HepG2 (cell line): Measurements from ENCODE around the gene AIF1. TPM values are rescaled to one million over a fixed set of nuclear protein-coding genes. Genes with fewer than 3 reads are reported as not detected.

Experiments
- CENPX ChIP-seq: sonication (generic); formaldehyde crosslinking; IDR thresholded peaks from 2 replicates; pipeline ENCODE4 v1.9.0; 2021; ENCODE audit warnings: mild to moderate bottlenecking, missing genetic modification reagents, moderate library complexity
- CHD4 ChIP-seq: fragments of 200-600 bp; sonication (generic); IDR thresholded peaks from 2 replicates; pipeline ENCODE4 v1.7.0; 2017; ENCODE audit warnings: mild to moderate bottlenecking, low read length, borderline replicate concordance
- ESRRA ChIP-seq: sonication (generic); formaldehyde crosslinking; IDR thresholded peaks from 2 replicates; pipeline ENCODE4 v1.5.1; 2020; ENCODE audit warnings: mild to moderate bottlenecking, low read depth, missing genetic modification reagents
- HOXD1 ChIP-seq: sonication (generic); formaldehyde crosslinking; IDR thresholded peaks from 2 replicates; pipeline ENCODE4 v1.5.0; 2020; ENCODE audit warnings: missing genetic modification reagents
- MXI1 ChIP-seq: IDR thresholded peaks from 3 replicates; pipeline ENCODE4 v1.6.1; 2012; ENCODE audit warnings: low read depth, low read length, inconsistent platforms, borderline replicate concordance
- MYNN ChIP-seq: sonication (generic); formaldehyde crosslinking; IDR thresholded peaks from 2 replicates; pipeline ENCODE4 v1.4.0; 2020; ENCODE audit warnings: mild to moderate bottlenecking, low read depth, missing genetic modification reagents
- NR1H2 ChIP-seq: sonication (generic); formaldehyde crosslinking; IDR thresholded peaks from 2 replicates; pipeline ENCODE4 v1.8.1; 2022; ENCODE audit warnings: low read depth, missing genetic modification reagents, borderline replicate concordance
- PRMT3 ChIP-seq: sonication (generic); formaldehyde crosslinking; IDR thresholded peaks from 2 replicates; pipeline ENCODE4 v1.8.1; 2022; ENCODE audit warnings: low read depth, mild to moderate bottlenecking, moderate library complexity, missing genetic modification reagents, borderline replicate concordance
- RBFOX2 ChIP-seq: fragments of 200-400 bp; formaldehyde crosslinking; IDR thresholded peaks from 2 replicates; pipeline ENCODE4 v1.6.1; 2017; ENCODE audit warnings: low read depth, mild to moderate bottlenecking, low read length
- SYNCRIP ChIP-seq: fragments of 200-400 bp; formaldehyde crosslinking; IDR thresholded peaks from 2 replicates; pipeline ENCODE4 v1.6.1; 2018; ENCODE audit warnings: mild to moderate bottlenecking, low read depth, low read length; ENCODE audit not compliant: insufficient read depth
- TGIF2 ChIP-seq: IDR thresholded peaks from 2 replicates; pipeline ENCODE4 v1.6.1; 2016; ENCODE audit warnings: control low read depth, missing compliant biosample characterization
- ZMAT3 ChIP-seq: sonication (generic); formaldehyde crosslinking; conservative IDR thresholded peaks from 2 replicates; pipeline ENCODE4 v1.7.0; 2021; ENCODE audit warnings: missing genetic modification reagents
- ZMYM2 ChIP-seq: sonication (generic); formaldehyde crosslinking; IDR thresholded peaks from 2 replicates; pipeline ENCODE4 v1.8.0; 2022; ENCODE audit warnings: mild to moderate bottlenecking, missing genetic modification reagents
- ZNF329 ChIP-seq: sonication (generic); formaldehyde crosslinking; IDR thresholded peaks from 2 replicates; pipeline ENCODE4 v1.9.0; 2021; ENCODE audit warnings: low read depth, mild to moderate bottlenecking, missing genetic modification reagents
- ZNF550 ChIP-seq: sonication (generic); formaldehyde crosslinking; IDR thresholded peaks from 2 replicates; pipeline ENCODE4 v1.4.0; 2020; ENCODE audit warnings: mild to moderate bottlenecking, missing genetic modification reagents, borderline replicate concordance
- ZNF788 ChIP-seq: sonication (generic); formaldehyde crosslinking; IDR thresholded peaks from 2 replicates; pipeline ENCODE4 v1.5.0; 2020; ENCODE audit warnings: mild to moderate bottlenecking, missing genetic modification reagents, borderline replicate concordance
- ZSCAN21 ChIP-seq: sonication (generic); formaldehyde crosslinking; IDR thresholded peaks from 2 replicates; pipeline ENCODE4 v1.8.0; 2022; ENCODE audit warnings: mild to moderate bottlenecking, missing genetic modification reagents, moderate library complexity, borderline replicate concordance
- polyA plus RNA-seq, 8 experiments: library from polyadenylated mRNA; depleted of rRNA in 3 of 8; stranded (reverse) in 7 of 8; unstranded in 1 of 8; fragments of >200 nt; fragmentation: Illumina TruSeq in 4 of 8; extraction: Trizol in 4 of 8; gene quantifications; 2 replicates each; pipeline versions ENCODE4 v1.2.1 to v1.2.3, GENCODE V29; 2011 to 2016; ENCODE audit warnings: low read depth in 4 of 8, missing spikeins in 1 of 8, mixed read lengths in 1 of 8; ENCODE audit not compliant: insufficient read depth in 1 of 8
- total RNA-seq, 5 experiments: library from RNA; depleted of rRNA; stranded (reverse); fragments of >200 nt; fragmentation: Illumina TruSeq; extraction: Trizol; gene quantifications; 2 replicates each; pipeline ENCODE4 v1.2.3, GENCODE V29; 2016; ENCODE audit warnings: low read depth in 1 of 5
- TF ChIP-seq, protein P1 (sequence below): sonication (generic); formaldehyde crosslinking; IDR thresholded peaks from 2 replicates; pipeline ENCODE4 v1.8.1; 2023; ENCODE audit warnings: mild to moderate bottlenecking, missing genetic modification reagents, borderline replicate concordance
- TF ChIP-seq, protein P2 (sequence below): sonication (generic); formaldehyde crosslinking; IDR thresholded peaks from 2 replicates; pipeline ENCODE4 v1.8.0; 2022; ENCODE audit warnings: mild to moderate bottlenecking, missing genetic modification reagents, moderate library complexity
- TF ChIP-seq, protein P3 (sequence below): IDR thresholded peaks from 2 replicates; pipeline ENCODE4 v1.6.1; 2016; ENCODE audit warnings: control low read depth
- TF ChIP-seq, protein P4 (sequence below): sonication (generic); formaldehyde crosslinking; IDR thresholded peaks from 2 replicates; pipeline ENCODE4 v1.5.0; 2020; ENCODE audit warnings: mild to moderate bottlenecking, missing genetic modification reagents
- TF ChIP-seq, protein P5 (sequence below): sonication (generic); formaldehyde crosslinking; IDR thresholded peaks from 2 replicates; pipeline ENCODE4 v1.8.1; 2023; ENCODE audit warnings: mild to moderate bottlenecking, missing genetic modification reagents

AIF1 gene
- total and polyA plus RNA-seq, 2 of the 13 experiments (the other 11 are each of a cell fraction or from before 2014, with no cell fraction given), result 1.5 TPM; not detected in 1

DNA sequence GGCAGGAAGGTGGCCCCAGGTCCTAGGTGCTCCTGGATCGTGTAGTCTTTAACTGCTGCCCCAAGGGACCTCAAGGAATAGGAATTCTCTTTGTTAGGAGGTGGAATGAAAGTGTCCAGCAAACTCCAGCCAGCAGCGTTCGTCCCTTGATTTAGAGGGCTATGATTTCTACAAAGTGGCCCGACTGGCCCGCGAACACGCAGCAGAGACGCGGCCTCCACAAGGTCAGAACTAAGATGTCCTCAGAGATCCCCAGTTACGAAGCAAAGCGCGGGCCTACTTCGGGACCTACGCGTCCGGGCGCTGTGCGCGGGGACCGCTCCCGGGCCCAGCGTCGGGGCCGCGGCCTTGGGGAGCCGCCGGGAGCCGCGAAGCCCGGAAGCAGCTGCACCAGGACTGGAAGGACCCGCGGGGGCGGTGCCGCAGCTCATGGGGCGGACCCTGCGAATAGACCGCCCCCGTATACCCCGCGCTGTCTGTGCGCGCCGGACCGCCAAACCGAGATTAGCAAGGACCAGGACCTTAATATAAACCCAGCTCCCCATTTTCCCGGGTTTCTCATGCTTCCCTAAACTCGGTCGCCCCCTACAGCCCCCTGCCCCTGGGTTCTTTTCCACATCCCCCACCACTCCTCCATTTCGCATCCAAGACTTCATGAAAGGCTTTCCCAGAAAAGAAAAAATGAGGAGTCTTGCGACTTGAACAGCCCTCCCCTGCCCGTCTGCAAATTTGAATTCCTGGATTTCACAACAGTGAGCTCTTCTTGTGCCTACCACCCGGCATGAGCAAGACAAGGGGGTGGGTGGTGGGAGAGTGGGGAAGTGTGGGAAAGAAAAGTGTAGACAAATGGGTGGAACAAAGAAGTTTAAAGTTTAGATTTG is 45.6 kb downstream of the AIF1 start, which contains the start of gene C6orf47 (continued):
- peak; percentile 90 for TF ChIP-seq ZSCAN21 (CRISPR knock-in tag)
- TF ChIP-seq, protein P1, sequence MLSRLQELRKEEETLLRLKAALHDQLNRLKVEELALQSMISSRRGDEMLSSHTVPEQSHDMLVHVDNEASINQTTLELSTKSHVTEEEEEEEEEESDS (CRISPR knock-in tag), result no peak; the same call in 1 of the 2 replicates
- TF ChIP-seq, protein P2, sequence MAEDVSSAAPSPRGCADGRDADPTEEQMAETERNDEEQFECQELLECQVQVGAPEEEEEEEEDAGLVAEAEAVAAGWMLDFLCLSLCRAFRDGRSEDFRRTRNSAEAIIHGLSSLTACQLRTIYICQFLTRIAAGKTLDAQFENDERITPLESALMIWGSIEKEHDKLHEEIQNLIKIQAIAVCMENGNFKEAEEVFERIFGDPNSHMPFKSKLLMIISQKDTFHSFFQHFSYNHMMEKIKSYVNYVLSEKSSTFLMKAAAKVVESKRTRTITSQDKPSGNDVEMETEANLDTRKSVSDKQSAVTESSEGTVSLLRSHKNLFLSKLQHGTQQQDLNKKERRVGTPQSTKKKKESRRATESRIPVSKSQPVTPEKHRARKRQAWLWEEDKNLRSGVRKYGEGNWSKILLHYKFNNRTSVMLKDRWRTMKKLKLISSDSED (CRISPR knock-in tag), result no peak
- TF ChIP-seq, protein P3, sequence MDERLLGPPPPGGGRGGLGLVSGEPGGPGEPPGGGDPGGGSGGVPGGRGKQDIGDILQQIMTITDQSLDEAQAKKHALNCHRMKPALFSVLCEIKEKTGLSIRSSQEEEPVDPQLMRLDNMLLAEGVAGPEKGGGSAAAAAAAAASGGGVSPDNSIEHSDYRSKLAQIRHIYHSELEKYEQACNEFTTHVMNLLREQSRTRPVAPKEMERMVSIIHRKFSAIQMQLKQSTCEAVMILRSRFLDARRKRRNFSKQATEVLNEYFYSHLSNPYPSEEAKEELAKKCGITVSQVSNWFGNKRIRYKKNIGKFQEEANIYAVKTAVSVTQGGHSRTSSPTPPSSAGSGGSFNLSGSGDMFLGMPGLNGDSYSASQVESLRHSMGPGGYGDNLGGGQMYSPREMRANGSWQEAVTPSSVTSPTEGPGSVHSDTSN (CRISPR knock-in tag), result no peak
- TF ChIP-seq, protein P4, sequence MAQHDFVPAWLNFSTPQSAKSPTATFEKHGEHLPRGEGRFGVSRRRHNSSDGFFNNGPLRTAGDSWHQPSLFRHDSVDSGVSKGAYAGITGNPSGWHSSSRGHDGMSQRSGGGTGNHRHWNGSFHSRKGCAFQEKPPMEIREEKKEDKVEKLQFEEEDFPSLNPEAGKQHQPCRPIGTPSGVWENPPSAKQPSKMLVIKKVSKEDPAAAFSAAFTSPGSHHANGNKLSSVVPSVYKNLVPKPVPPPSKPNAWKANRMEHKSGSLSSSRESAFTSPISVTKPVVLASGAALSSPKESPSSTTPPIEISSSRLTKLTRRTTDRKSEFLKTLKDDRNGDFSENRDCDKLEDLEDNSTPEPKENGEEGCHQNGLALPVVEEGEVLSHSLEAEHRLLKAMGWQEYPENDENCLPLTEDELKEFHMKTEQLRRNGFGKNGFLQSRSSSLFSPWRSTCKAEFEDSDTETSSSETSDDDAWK (CRISPR knock-in tag), result no peak
- no peak for TF ChIP-seq CHD4
- TF ChIP-seq SYNCRIP, result no peak
- TF ChIP-seq HOXD1, result peak; percentile 77
- no peak for TF ChIP-seq MYNN
- peak; percentile 82; the same call in 1 of the 3 replicates for TF ChIP-seq MXI1
- peak; percentile 62; the same call in 1 of the 2 replicates for TF ChIP-seq ZNF788 (CRISPR knock-in tag)
- no peak for TF ChIP-seq ZMYM2
- peak; percentile 65; the same call in 1 of the 2 replicates for TF ChIP-seq PRMT3 (CRISPR knock-in tag)
- TF ChIP-seq RBFOX2, result peak; percentile 99
- no peak for TF ChIP-seq ZNF550 (CRISPR knock-in tag)
- peak; percentile 82; the same call in 1 of the 2 replicates for TF ChIP-seq ZMAT3
- no peak for TF ChIP-seq ZNF329 (CRISPR knock-in tag)
- TF ChIP-seq TGIF2 (CRISPR knock-in tag), result no peak; the same call in none of the 2 replicates
- no peak for TF ChIP-seq ESRRA
- TF ChIP-seq NR1H2, result peak; percentile 47; the same call in 1 of the 2 replicates
- TF ChIP-seq, protein P5, sequence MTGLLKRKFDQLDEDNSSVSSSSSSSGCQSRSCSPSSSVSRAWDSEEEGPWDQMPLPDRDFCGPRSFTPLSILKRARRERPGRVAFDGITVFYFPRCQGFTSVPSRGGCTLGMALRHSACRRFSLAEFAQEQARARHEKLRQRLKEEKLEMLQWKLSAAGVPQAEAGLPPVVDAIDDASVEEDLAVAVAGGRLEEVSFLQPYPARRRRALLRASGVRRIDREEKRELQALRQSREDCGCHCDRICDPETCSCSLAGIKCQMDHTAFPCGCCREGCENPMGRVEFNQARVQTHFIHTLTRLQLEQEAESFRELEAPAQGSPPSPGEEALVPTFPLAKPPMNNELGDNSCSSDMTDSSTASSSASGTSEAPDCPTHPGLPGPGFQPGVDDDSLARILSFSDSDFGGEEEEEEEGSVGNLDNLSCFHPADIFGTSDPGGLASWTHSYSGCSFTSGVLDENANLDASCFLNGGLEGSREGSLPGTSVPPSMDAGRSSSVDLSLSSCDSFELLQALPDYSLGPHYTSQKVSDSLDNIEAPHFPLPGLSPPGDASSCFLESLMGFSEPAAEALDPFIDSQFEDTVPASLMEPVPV (CRISPR knock-in tag), result peak; percentile 73; the same call in 1 of the 2 replicates
- no peak for TF ChIP-seq CENPX (CRISPR knock-in tag)
